ENCODE data around the gene PPP1R18. TPM values are rescaled to one million over a fixed set of nuclear protein-coding genes. Genes with fewer than 3 reads are reported as not detected.

The PPP1R18 gene
- total and polyA plus RNA-seq, 8 donors = 5.3 to 27.2 (median 12.5) TPM

DNA sequence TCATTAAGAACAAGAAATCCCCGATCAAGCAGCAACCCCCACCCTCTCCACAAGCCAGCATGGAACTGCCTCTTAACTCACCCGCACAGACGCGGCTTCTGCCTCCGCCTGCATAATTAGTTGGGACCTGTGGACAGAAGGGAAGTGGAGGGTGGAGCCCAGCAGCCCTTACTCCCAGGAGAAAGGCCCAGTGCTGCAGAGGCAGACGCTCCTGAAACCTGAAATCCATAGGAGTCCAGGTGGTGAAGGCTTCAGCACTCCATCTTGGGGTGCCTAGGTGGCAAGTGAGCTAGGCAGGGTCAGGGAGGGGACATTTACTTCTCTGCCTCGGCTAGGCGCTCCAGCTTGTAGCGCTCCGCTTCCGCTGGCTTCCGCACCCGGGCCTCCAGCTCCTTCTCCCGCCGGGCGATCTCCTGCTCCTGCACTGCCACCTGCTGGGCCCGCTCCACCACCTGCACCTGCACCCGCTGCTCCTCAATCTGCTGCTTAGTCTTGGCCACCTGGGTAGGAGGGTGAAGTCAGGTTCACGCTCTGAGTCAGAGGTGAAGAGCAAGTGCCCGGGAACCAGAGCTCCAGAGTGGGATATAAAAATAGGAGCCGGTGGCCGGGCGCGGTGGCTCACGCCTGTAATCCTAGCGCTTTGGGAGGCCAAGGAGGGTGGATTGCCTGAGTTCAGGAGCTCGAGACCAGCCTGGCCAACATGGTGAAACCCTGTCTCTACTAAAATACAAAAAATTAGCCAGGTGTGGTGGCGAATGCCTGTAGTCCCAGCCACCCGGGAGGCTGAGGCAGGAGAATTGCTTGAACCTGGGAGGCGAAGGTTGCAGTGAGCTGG lies 44.4 kb upstream of the PPP1R18 start:
- DNase-seq = peak; percentile 82 to 97 (median 90)
- no peaks in the 10 kb centered on the region for H3K9me3 ChIP-seq
- peaks cover 0 to 7% (median 3%) of the 10 kb centered on the region in 3 donors for H3K4me1 ChIP-seq
- H3K36me3 ChIP-seq = peaks cover 0 to 34% (median 3%) of the 10 kb centered on the region in 3 donors
- intact Hi-C loops (cut with DNase I) = loop anchor here in 1 of 3 donors (10.0 kb wide), 1 partner anchor 154 kb away; the partner anchor contains the start of gene DDR1
- no peaks in the 10 kb centered on the region for H3K27me3 ChIP-seq
- H3K4me3 ChIP-seq = peak overlapping the region in 2 of 4 donors; percentile 18 to 34
- peak overlapping the region in 1 of 4 donors; percentile 25 for H3K27ac ChIP-seq
- 21% methylated on average over 30 of the region's 30 CpGs for WGBS, 2 donors
- no peak for FAIRE-seq
- TF ChIP-seq, protein P1, sequence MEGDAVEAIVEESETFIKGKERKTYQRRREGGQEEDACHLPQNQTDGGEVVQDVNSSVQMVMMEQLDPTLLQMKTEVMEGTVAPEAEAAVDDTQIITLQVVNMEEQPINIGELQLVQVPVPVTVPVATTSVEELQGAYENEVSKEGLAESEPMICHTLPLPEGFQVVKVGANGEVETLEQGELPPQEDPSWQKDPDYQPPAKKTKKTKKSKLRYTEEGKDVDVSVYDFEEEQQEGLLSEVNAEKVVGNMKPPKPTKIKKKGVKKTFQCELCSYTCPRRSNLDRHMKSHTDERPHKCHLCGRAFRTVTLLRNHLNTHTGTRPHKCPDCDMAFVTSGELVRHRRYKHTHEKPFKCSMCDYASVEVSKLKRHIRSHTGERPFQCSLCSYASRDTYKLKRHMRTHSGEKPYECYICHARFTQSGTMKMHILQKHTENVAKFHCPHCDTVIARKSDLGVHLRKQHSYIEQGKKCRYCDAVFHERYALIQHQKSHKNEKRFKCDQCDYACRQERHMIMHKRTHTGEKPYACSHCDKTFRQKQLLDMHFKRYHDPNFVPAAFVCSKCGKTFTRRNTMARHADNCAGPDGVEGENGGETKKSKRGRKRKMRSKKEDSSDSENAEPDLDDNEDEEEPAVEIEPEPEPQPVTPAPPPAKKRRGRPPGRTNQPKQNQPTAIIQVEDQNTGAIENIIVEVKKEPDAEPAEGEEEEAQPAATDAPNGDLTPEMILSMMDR (IDR thresholded peaks at IDR 0.05) = peak; percentile 61 to 73 (median 66)
- ATAC-seq = peak; percentile 95 to 99 (median 97)

DNA sequence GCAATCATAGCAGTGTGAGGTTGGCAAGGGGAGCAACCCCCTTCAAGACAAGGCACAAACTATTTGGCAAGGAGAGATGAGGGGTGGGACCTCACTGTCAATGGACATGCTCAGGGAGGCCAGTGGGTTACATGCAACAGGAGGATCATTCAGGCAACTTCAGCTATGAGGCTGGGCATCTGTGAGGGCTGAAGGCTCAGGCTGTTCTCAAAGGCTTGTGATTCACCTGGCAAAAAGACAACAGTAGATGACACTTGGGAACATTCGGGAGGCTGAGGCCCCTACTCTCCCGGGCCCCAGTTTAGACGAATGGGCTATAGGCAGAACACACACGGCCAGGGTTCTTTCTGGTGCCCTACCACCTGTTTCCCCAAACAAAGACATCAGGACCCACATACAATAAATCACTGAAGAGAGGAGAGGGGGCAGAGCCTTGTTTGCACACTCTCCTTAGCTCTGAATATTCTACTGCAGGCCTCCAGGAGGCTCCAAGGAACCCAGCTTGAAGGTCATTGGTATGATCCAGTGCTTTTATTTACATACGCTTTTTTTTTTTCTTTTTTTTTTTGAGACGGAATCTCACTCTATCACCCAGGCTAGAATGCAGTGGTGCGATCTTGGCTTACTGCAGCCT lies 41.6 kb upstream of the PPP1R18 start:
- Histone ChIP-seq H3K4me1 (peaks cover 0 to 8% (median 3%) of the 10 kb centered on the region in 3 donors), H3K36me3 (peaks cover 0 to 46% (median 10%) of the 10 kb centered on the region in 3 donors), H3K27ac (no peak overlapping the region), H3K4me3 (no peak overlapping the region), H3K27me3 (no peaks in the 10 kb centered on the region), H3K9me3 (no peaks in the 10 kb centered on the region)
- DNase-seq (no peak), FAIRE-seq (no peak), ATAC-seq (no peak)
- TF ChIP-seq, protein P1 (IDR thresholded peaks at IDR 0.05) = no peak
- intact Hi-C loops (cut with DNase I) = loop anchor here in 2 of 3 donors (5.0 to 10.0 kb wide), 2 partner anchors 46 to 183 kb away; no protein-coding TSS in a partner anchor
- 68 to 75% methylated on average over 7 of the region's 7 CpGs for WGBS, 2 donors

DNA sequence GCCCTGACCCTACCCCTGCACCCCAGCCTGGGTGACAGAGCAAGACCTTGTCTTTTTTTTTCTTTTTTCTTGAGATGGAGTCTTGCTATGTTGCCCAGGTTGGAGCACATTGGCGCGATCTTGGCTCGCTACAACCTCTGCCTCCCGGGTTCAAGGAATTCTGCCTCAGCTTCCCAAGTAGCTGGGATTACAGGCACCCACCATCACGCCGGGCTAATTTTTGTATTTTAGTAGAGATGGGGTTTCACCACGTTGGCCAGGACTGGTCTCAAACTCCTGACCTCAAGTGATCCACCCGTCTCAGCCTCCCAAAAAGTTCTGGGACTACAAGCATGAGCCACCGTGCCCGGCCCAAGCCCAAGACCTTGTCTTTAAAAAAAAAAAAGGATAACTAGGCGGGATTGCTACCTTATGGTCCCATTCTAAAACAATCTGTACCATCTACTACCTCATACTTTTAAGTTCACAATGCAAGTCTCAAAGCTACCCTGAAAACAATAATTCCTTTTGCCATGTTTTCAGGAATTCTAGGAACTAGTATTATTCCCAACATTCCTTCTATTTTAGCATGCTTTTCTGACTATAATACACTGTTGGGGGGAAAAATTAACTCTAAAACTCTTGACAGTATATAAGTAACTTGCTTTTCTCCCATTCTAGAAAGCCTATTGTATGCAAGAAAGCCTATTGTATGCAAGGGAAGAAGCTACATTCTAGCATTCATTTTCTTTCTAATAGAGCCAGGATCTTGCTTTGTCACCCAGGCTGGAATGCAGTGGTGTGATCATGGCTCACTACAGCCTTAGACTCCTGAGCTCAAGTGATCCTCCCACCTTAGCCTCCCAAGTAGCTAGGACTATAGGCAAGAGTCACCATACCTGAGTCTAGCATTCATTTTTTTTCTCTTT lies 40.3 kb upstream of the PPP1R18 start:
- Histone ChIP-seq H3K27me3 (no peaks in the 10 kb centered on the region), H3K4me1 (peaks cover 0 to 11% (median 3%) of the 10 kb centered on the region in 3 donors), H3K27ac (no peak overlapping the region), H3K36me3 (peaks cover 0 to 43% (median 14%) of the 10 kb centered on the region in 3 donors), H3K4me3 (no peak overlapping the region), H3K9me3 (no peaks in the 10 kb centered on the region)
- TF ChIP-seq, protein P1 (IDR thresholded peaks at IDR 0.05) = no peak
- intact Hi-C loops (cut with DNase I) = loop anchor here in 2 of 3 donors (5.0 to 10.0 kb wide), 2 partner anchors 44 to 182 kb away; no protein-coding TSS in a partner anchor
- DNase-seq (no peak), FAIRE-seq (no peak), ATAC-seq (no peak)
- 90 to 91% methylated on average over 11 of the region's 11 CpGs for WGBS, 2 donors

DNA sequence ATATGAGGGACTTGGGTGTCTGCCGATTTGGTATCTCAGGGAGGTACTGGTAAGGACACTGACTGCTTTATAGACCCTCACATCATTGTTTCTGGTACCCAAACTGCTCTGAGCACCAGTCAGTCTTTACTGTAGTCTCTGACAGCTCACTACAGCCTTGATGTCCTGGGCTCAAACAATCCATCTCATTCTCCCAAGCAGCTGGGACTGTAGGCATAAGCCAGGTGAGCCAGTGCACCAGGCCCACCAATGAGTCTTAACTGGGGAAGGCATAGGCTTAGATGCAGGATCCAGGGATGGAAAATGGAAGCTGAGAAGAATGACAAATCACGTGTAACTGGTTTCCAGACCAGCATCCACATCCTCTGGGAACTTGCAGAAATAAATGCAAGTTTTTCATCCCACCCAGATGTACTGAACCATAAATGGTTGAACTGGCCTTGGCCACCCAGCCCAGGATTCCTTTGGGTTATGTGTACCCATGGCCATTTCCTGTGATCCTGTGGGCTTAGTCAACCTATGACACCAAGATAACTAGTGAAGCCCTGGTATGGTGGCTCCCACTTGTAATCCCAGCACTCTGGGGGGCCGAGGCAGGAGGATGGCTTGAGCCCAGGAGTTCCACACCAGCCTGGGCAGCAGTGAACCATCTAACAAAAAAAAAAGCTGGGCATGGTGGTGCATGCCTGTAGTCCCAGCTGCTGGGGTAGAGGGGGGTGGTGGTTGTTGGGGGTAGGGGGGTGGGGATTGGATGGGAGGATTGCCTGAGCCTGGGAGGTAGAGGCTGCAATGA lies 39.5 kb upstream of the PPP1R18 start:
- intact Hi-C loops (cut with DNase I) = loop anchor here in 2 of 3 donors (5.0 to 10.0 kb wide), 2 partner anchors 44 to 181 kb away; no protein-coding TSS in a partner anchor
- Histone ChIP-seq H3K36me3 (peaks cover 0 to 43% (median 14%) of the 10 kb centered on the region in 3 donors), H3K27me3 (no peaks in the 10 kb centered on the region), H3K9me3 (no peaks in the 10 kb centered on the region), H3K4me1 (peaks cover 0 to 7% (median 0%) of the 10 kb centered on the region in 3 donors), H3K4me3 (no peak overlapping the region), H3K27ac (no peak overlapping the region)
- TF ChIP-seq, protein P1 (IDR thresholded peaks at IDR 0.05) = no peak
- DNase-seq = no peak
- FAIRE-seq = no peak
- ATAC-seq = no peak
- WGBS, 2 donors = 65 to 75% methylated on average over 3 of the region's 3 CpGs

All from pancreas (tissue), 10 donors.